Activated T-helper 1 cell treated with anti-CD3 and anti-CD28 coated beads, Interleukin-12 subunit alpha, Interleukin-12 subunit beta, Interleukin-2, Interleukin-4 antibody, amounts not matched to agents 30 ng/mL and 10 ng/mL and 1 ng/mL, durations not matched to agents 14 hours and 24 hours and 36 hours (primary cell): Measurements from ENCODE around the gene TENM4. TPM values are rescaled to one million over a fixed set of nuclear protein-coding genes. Genes with fewer than 3 reads are reported as not detected.

ENCODE experiments used
- DNase-seq: peaks from one replicate; pipeline ENCODE4 v3.0.0; 2021; ENCODE audit warnings: low spot score
- H3K27ac Mint-ChIP-seq: one replicate; pipeline ENCODE4 v1.8.0; 2021; ENCODE audit warnings: mild to moderate bottlenecking, mixed read lengths
- H3K27me3 Mint-ChIP-seq: one replicate; pipeline ENCODE4 v1.8.0; 2022; ENCODE audit warnings: mild to moderate bottlenecking, moderate library complexity, mixed read lengths; ENCODE audit not compliant: insufficient read depth
- H3K36me3 Mint-ChIP-seq: one replicate; pipeline ENCODE4 v1.8.0; 2021; ENCODE audit warnings: low read depth, mixed read lengths
- H3K4me1 Mint-ChIP-seq: one replicate; pipeline ENCODE4 v1.8.0; 2021; ENCODE audit warnings: low read depth, mixed read lengths
- H3K4me3 Mint-ChIP-seq: one replicate; pipeline ENCODE4 v1.8.0; 2021; ENCODE audit warnings: mild to moderate bottlenecking, moderate library complexity, mixed read lengths
- H3K9me3 Mint-ChIP-seq: one replicate; pipeline ENCODE4 v1.8.0; 2021; ENCODE audit warnings: mixed read lengths
- intact Hi-C: fragments of 100-400 bp; cut with micrococcal nuclease; formaldehyde crosslinking; loops from one replicate; pipeline ENCODE4 v1.15.1; 2024
- total RNA-seq: library from RNA; stranded (reverse); gene quantifications from 2 replicates; pipeline ENCODE4 v1.2.3, GENCODE V29; 2022

Gene TENM4
- total RNA-seq, 1 donor from 2014 or later = 0.03 TPM

DNA sequence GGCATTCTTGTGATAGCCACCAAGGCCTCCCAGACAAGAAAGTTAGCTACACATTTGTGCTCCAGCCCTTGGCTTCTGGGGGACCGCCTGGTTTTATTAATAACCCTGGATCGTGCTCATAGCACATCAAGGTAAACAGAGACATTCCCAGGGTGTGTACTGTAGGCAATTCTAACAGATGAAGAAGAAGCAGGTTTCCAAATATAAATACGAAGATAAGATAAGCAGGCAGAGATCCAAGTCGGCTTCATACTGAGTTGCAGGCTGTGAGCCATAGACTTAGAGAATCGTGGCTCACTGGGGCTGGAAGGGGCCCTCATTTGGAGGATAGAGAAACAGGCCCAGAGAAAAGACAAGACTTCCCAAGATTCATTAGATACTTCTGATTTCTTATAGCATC is 131.4 kb downstream of the TENM4 start:
- Mint-ChIP-seq H3K27ac (no peak overlapping the region), H3K27me3 (no peaks in the 10 kb centered on the region), H3K4me3 (no peak overlapping the region), H3K9me3 (peaks cover 5% of the 10 kb centered on the region), H3K36me3 (no peaks in the 10 kb centered on the region), H3K4me1 (no peaks in the 10 kb centered on the region)
- DNase-seq = no peak
- intact Hi-C loops = no loop called here

DNA sequence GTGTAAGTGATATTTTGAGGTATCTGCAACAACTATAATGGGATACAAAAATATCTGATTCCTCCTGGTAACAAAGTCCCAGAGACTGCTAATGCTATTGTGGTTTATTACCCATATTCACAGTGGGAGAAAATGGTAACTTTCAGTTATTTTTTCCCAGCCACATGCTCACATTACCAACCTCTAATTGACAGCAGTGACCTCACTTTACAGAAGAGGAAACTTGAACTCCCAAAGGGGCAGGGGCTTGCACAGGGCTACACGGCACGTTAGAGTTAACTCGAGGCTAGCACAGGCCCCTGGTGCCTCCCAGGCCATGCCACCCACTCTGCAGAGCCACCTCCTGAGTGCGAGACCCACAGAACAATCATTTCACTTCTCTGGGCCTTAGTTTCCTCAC is 132.4 kb downstream of the TENM4 start:
- H3K27ac Mint-ChIP-seq = no peak overlapping the region
- H3K4me1 Mint-ChIP-seq = no peaks in the 10 kb centered on the region
- DNase-seq = no peak
- intact Hi-C loops = no loop called here
- no peak overlapping the region for H3K4me3 Mint-ChIP-seq
- H3K9me3 Mint-ChIP-seq = peaks cover 5% of the 10 kb centered on the region
- no peaks in the 10 kb centered on the region for H3K27me3 Mint-ChIP-seq
- no peaks in the 10 kb centered on the region for H3K36me3 Mint-ChIP-seq

DNA sequence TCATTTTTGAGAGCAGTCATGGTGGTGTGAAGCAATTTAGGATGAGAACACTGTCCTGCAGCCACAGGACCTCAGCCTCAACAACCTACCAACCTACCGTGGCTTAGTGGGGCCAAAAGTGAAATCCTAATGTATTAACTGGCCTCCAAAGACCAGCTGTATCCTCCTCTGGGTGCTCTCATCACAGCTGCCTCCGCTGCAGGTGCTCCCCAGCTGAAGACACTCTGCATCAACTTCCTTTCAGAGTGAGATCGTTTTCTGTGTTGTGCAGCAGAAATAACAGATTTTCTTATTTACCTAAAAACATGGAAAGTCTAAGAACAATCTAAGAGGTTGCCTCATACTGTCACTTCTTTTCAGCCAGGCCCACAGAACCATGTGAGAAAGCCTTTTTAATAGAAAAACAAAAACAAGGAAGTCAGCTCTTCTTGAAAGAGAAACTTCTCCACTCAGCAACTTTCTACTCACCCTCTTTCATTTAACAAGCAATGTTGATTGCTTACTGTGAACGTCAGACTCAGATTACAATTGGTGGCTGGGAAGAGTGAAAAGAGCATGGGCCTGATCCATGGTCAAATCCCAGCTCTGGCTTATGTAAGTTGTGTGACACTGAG is 136.1 kb downstream of the TENM4 start:
- peaks cover 5% of the 10 kb centered on the region for H3K9me3 Mint-ChIP-seq
- intact Hi-C loops = no loop called here
- DNase-seq = no peak
- no peaks in the 10 kb centered on the region for H3K4me1 Mint-ChIP-seq
- H3K27ac Mint-ChIP-seq = no peak overlapping the region
- H3K27me3 Mint-ChIP-seq = no peaks in the 10 kb centered on the region
- no peak overlapping the region for H3K4me3 Mint-ChIP-seq
- peaks cover 1% of the 10 kb centered on the region for H3K36me3 Mint-ChIP-seq

DNA sequence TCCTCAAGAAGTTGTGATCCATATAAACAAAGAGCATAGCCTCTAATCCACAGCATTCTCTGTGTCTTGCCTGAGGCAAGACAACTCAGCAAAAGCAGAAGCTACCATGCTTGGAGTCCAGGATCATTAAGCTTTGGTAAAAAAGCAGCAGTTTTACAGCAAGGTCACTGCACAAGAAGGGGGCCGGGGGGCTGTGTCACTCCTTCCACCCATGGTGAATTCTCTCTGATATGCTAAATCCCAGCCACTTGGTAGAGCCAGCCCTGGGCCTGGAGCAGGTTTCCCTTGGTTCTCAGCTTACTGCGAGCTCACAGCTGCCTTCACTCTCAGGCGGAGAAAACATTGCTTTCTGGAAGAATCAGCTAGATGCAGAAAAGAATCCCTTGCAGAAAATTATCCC is 144.7 kb downstream of the TENM4 start:
- intact Hi-C loops = no loop called here
- no peaks in the 10 kb centered on the region for H3K36me3 Mint-ChIP-seq
- no peak overlapping the region for H3K4me3 Mint-ChIP-seq
- no peak overlapping the region for H3K27ac Mint-ChIP-seq
- H3K9me3 Mint-ChIP-seq = no peaks in the 10 kb centered on the region
- no peaks in the 10 kb centered on the region for H3K4me1 Mint-ChIP-seq
- DNase-seq = no peak
- no peaks in the 10 kb centered on the region for H3K27me3 Mint-ChIP-seq

DNA sequence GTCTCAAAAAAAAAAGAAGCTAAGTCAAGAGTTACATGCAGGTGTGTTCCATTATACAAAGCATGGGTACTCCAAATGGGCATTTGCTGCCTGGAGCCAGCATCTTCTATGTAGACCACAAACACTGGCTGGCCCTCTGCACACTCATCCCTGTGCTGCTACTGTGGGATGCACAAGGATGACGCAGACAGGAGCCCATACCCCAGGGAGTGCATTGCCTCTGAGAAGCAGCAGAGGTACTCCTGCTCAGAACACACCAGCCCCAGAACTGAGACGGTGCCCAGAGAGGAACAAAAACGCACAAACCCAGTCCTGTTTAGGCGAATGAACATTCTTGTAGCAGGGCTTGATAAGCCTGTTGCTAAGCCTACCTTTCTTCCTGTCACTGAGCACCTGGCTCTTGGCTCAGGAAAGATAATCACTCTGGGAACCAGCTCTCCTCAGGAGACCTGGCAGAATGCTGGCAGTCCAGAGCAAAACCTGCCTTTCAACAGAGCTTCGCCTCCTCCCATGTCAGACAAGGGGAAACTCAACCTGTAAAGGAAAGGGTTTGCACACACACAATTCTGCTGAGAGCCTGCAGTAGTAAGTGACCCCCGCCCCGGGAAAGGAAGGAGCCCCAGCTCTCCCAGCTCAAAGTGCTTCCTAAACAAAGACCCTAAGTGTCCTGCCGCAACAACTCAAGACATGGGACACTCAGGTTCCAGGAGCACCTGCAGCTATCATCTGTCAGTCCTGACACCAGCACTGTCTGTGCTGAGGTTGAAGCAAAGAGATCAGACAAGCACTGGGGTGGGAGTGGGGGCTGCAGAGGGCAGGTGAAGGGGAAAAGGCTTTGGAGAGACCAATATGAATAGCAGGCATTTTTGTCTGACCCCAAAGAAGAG is 145.7 kb downstream of the TENM4 start:
- H3K36me3 Mint-ChIP-seq = no peaks in the 10 kb centered on the region
- no peak for DNase-seq
- H3K27ac Mint-ChIP-seq = no peak overlapping the region
- intact Hi-C loops = no loop called here
- no peak overlapping the region for H3K4me3 Mint-ChIP-seq
- no peaks in the 10 kb centered on the region for H3K27me3 Mint-ChIP-seq
- no peaks in the 10 kb centered on the region for H3K9me3 Mint-ChIP-seq
- H3K4me1 Mint-ChIP-seq = no peaks in the 10 kb centered on the region

DNA sequence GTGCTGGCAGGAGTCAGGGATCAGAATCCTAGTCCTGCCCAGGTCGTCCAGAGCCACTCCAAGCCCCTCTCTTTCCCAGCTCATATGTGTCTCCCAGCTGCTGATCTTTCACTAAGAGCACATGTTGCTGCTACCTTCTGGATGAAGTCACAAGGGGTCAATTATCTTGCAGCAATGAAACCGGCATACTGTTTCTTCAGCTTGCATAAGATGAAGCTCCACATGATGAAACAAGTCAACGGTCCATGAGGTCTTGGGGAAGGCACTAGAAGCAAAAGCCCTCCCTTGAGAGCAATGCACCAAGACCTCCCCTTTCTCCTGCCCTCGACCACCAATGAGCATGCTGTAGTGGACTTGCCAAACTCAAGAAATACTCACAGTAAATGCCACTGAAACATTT is 148.9 kb downstream of the TENM4 start:
- intact Hi-C loops = no loop called here
- H3K4me1 Mint-ChIP-seq = no peaks in the 10 kb centered on the region

DNA sequence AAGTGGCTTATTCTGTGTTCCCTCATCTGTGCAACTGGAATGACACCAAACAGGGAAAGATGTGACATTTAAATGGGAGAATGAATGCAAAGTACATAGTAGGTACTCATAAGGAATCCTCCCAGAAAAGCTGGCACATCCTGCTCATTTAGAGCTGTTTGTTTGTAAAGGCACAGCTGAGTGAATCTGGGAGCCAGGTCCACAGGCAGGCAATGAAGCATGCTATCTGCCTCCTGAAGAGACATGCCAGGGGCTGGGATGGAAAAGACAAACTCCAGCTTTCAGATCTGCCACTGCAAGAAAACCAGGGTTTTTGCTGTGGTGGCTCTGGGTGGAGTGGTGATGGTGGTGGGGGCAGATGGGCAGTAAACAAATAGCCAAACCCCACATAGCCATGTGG is 150.1 kb downstream of the TENM4 start:
- Mint-ChIP-seq H3K4me3 (no peak overlapping the region), H3K36me3 (no peaks in the 10 kb centered on the region), H3K27ac (no peak overlapping the region), H3K9me3 (no peaks in the 10 kb centered on the region), H3K4me1 (no peaks in the 10 kb centered on the region), H3K27me3 (no peaks in the 10 kb centered on the region)
- intact Hi-C loops = no loop called here
- no peak for DNase-seq

More for the DNA sequence above, 148.9 kb downstream of the TENM4 start:
- H3K36me3 Mint-ChIP-seq = no peaks in the 10 kb centered on the region
- DNase-seq = no peak
- H3K9me3 Mint-ChIP-seq = no peaks in the 10 kb centered on the region
- H3K27ac Mint-ChIP-seq = no peak overlapping the region
- H3K27me3 Mint-ChIP-seq = no peaks in the 10 kb centered on the region
- no peak overlapping the region for H3K4me3 Mint-ChIP-seq

DNA sequence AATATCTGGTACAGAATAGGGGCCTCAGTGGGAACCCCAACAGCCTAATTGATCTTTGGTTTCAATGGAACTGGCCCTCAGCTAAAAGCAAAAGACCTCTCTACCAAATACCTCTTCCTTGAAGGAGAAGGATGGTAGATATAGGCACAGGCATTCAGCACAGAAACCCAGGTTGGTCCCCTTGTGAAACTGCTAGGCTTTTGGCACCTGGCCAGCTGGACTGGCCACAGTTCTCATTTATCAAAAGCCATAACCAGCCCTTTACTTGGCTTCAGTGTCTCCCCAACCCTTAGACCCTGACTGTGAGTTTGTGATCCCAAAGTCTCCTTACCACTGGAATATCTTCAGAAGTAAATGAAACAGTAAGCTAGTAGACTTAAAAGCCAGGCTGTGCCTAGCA is 152.9 kb downstream of the TENM4 start:
- intact Hi-C loops = no loop called here
- DNase-seq = no peak
- no peaks in the 10 kb centered on the region for H3K9me3 Mint-ChIP-seq
- no peaks in the 10 kb centered on the region for H3K27me3 Mint-ChIP-seq
- H3K4me1 Mint-ChIP-seq = no peaks in the 10 kb centered on the region
- H3K36me3 Mint-ChIP-seq = no peaks in the 10 kb centered on the region
- H3K27ac Mint-ChIP-seq = no peak overlapping the region
- no peak overlapping the region for H3K4me3 Mint-ChIP-seq

DNA sequence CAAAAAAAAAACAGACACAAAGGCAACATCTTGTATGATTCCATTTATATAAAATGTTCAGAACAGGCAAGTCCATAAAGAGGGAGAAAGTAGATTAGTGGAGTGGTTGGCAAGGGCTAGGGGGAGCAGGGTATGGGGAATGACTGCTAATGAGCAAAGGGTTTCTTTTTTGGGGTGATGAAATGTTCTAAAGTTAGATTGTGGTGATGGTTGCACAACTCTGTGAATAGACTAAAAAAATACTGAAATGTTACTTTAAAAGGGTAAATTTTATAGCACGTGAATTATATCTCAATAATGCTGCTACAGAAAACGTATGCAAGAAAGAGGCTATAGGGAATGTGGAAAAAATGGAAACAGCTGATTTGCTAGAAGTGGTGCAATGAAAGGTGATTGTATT is 155.1 kb downstream of the TENM4 start:
- no peak overlapping the region for H3K4me3 Mint-ChIP-seq
- no peak overlapping the region for H3K27ac Mint-ChIP-seq
- intact Hi-C loops = no loop called here
- H3K4me1 Mint-ChIP-seq = no peaks in the 10 kb centered on the region
- H3K9me3 Mint-ChIP-seq = peaks cover 12% of the 10 kb centered on the region
- no peaks in the 10 kb centered on the region for H3K36me3 Mint-ChIP-seq
- DNase-seq = no peak
- no peaks in the 10 kb centered on the region for H3K27me3 Mint-ChIP-seq

DNA sequence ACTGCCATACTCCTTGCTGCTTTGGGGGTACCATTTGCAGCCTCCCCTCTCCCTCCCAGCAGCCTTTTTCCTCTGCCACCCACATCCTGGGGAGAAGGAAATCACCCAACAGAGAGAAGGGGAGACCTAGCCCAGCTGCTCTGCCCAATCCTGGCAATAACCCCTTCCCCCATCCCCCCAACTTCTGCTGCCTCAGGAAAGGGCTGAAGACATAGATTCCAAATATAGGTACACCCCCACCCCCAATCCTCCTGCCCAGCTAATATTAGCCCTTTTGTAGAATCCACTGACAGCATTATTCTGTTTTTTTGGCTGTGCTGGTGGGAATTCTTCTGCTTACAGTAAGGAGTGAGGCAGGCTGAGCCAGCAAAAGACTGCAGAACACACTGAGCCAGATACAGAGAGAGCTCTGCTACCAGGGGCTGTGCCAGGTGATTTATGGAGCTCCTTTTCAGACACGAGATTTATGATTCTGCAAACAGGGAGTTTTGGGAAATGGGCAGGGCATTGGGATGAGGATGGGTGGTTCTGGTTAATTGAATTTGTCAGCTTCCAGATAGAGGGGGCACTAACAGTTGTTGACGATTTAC is 164.0 kb downstream of the TENM4 start:
- intact Hi-C loops = no loop called here
- no peaks in the 10 kb centered on the region for H3K36me3 Mint-ChIP-seq
- H3K4me3 Mint-ChIP-seq = no peak overlapping the region
- H3K27ac Mint-ChIP-seq = no peak overlapping the region
- H3K27me3 Mint-ChIP-seq = no peaks in the 10 kb centered on the region
- DNase-seq = no peak
- peaks cover 7% of the 10 kb centered on the region for H3K9me3 Mint-ChIP-seq
- H3K4me1 Mint-ChIP-seq = no peaks in the 10 kb centered on the region

DNA sequence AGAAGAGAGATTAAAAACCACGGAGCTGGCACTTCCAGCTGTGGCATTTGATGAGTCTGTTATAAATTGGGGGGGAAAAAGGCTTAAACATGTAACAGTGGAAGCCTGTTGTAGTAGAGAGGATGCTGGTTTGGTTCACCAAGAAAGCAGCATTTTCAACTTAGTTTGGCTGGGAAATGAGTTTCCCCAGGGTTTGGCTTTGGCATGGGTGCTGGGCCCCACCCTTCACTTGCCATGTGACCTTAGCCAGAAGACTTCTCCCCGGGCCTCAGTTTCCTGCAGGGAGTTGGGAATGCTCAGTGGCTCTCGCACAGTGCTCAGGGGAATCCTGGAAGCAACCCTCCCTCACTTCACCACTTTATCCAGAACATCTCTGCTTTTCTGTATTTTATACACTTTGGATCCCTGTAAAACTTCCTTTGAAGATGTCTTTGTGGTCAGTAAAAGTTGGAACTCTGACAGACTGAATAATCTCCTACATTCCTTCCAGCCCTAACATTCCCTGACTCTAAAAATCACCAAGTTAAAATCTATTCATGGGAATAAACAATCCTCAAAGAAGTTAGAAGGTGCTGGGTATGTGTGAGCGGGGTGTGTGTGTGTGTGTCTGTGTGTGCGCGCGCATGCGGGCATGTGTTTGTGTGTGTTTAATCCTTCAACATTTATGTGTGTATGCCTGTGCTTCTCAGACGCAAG is 166.0 kb downstream of the TENM4 start:
- H3K27ac Mint-ChIP-seq = no peak overlapping the region
- H3K36me3 Mint-ChIP-seq = no peaks in the 10 kb centered on the region
- H3K9me3 Mint-ChIP-seq = no peaks in the 10 kb centered on the region
- no peak overlapping the region for H3K4me3 Mint-ChIP-seq
- no peak for DNase-seq
- no peaks in the 10 kb centered on the region for H3K27me3 Mint-ChIP-seq
- H3K4me1 Mint-ChIP-seq = no peaks in the 10 kb centered on the region
- intact Hi-C loops = no loop called here

DNA sequence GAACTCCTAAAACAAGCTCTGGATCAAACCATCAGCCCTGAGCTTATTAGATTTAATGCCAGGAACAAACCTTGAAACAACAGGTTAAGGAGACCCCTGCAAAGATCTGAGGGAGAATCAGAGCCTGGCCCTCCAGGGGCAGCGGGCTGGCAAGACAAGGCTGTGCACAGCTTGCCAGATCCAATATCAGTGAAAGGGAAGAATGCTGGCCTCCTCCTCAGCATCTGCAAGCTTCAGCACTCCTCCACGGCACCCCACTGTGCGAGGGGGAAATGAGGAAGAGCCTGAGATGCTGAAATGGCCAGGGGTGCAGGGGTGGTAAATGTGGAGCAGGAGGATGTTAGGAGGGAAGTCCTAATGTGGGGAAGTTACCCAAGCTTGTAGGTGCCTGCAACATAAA is 167.0 kb downstream of the TENM4 start:
- H3K9me3 Mint-ChIP-seq = no peaks in the 10 kb centered on the region
- DNase-seq = no peak
- no peaks in the 10 kb centered on the region for H3K4me1 Mint-ChIP-seq
- no peak overlapping the region for H3K27ac Mint-ChIP-seq
- H3K36me3 Mint-ChIP-seq = no peaks in the 10 kb centered on the region
- no peaks in the 10 kb centered on the region for H3K27me3 Mint-ChIP-seq
- no peak overlapping the region for H3K4me3 Mint-ChIP-seq
- intact Hi-C loops = no loop called here
